Non-pigmented ciliary epithelial cell (primary cell): ENCODE results near the gene CD247.

ENCODE experiments used
- DNase-seq: peaks from one replicate; pipeline ENCODE4 v3.0.0-alpha.2; 2010; ENCODE audit warnings: low read depth

Gene CD247

DNA sequence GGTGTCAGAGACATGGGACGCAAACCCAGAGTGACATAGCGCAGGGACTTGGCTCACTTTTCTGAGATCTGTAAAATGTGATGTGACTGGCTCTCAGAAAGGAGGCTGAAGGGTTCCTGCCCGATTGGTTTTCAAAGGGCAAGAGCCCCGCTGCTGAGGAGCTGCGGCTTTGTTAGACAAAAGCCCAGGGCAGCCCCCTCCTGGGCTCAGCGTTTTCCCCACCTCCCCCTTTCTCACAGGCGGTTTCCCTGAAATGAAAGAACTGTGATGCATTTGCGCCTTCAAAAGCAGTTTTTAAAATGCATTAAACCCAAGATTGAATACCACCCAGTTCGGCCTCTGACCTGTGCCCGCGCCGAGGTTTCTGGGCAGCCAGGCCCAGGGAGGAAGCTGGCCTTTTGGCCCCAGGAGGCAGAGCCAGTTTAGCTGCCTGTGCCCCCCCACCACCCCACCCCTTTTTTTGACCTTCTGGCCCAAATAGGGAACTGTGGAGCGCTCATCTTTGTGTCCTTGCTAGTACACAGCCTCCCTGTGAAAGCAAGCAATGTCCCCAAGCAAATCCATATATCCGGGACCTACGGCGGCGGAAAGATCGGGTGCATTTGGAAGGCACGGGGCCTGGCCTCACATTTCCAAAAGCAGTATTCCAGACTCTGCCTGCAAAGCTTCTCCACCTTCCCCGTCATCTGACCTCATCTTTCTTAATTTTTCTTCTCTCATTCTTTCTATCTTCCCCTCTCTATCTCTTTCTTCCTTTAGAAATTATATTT lies 28.6 kb downstream of the CD247 start:
- no peak for DNase-seq

DNA sequence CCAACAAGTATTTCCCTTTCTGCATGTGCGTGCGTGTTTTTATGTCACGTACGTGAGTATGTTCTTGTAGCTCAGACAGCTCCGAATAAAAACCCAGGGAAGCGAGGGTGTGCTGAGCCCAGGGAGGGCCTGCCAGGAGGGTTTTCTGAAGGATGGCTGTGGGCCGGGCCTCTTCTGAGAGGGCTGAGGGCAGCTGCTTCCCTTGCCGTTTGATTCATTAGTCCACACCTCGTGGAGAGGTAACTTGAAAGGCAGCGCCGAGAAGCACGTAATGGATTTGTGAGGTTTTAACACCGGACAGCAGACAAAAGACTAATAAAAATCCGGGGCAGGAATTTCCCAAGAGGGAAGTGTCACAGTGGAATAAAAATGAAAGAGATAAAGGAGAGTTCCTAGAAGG lies 29.5 kb downstream of the CD247 start:
- DNase-seq: no peak

- no peak for DNase-seq
Observed at GRCh38 chr1:167487614-167488013, 30.7 kb downstream of the CD247 start.

- no peak for DNase-seq
Observed at GRCh38 chr1:167486090-167486824, 32.1 kb downstream of the CD247 start.

DNA sequence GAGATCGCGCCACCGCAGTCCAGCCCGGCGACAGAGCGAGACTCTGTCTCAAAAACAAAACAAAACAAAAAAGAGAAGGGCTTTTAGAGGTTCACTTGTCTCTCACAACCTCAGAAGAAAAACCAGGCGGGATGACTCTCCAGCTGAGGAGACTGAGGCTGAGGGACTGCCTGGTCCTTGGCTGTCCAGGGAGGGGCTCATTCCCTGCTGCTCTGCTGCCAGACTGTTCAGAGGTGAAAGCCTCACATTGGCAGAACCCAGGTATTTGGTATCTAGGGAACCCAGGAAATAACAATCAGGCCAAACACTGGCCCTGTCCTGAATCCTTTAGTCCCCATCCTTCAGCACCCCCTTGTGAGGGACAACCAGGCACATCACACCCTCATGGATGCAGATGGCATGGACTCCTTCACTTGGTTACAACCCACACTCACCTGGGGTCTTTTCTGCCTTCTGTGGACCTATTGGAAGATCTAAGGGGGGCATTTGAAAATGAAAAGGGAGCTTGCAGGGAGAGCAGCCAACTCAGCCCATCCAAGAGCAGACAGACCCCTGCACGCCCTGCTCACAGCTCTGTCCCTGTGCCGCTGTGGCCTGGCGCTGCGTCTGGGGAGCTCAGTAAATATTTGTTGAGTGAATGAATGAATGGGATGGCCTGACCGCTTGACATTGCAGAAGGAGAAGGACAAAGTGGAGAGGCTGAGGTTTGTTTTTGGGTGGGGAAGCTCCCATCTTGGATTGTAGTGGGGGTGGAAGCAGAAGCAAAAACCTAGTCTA lies 33.4 kb downstream of the CD247 start:
- no peak for DNase-seq

GRCh38 chr1:167483790-167484189 lies 34.5 kb downstream of the CD247 start:
- no peak for DNase-seq

DNA sequence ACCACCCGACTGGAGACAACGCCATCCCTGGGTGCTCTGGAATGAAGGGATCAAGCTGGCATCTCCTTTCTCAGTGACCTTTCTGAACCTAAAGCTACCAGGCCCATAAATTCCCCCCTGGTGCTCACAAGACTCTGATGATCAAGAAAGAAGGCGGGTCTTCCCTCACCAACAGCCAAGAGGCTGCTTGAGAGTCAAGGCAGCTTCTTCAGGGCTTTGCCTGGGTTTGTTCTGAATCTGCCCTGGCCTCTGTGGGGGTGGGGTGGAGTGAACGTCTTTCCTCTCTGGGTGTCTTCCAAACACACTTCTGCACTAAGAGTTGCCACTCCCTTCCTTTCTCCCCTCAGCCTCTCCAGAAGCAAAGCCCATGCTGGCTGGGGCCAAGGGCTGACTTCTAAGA lies 36.1 kb downstream of the CD247 start:
- DNase-seq: no peak

DNA sequence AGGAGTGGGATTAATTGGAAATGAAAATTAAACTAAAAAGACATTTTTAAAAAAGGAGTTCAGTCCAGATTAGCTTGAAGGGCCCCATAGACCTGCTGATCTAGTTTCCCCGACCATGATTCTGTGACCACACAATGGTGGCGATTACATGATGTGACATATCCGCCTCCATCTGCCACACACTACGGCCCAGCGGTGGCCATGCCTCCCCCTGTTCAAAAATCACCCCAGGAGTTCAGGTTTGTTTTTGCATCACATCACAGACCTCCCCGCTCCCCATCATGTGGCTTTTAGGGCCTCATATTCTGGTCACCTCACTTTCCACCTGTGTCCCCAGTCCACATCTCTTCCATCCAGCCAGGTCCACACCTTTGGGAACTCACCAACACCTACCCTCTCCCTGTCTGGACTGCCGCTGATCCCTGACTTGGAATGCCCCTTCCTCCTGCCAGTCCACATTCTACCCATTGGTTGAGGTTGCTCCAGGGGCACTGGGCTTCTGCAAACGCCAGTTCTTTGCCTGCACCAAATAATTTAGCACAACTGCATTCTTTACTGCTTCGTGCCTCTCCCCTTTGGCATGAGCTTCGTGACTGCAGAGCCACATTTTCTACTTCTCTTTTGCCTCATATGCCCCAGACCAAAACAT lies 38.9 kb downstream of the CD247 start:
- DNase-seq: no peak

- no peak for DNase-seq
Observed at GRCh38 chr1:167477986-167478385, 40.3 kb downstream of the CD247 start.

- no peak for DNase-seq
Observed at GRCh38 chr1:167476061-167476460, 42.3 kb downstream of the CD247 start.

DNA sequence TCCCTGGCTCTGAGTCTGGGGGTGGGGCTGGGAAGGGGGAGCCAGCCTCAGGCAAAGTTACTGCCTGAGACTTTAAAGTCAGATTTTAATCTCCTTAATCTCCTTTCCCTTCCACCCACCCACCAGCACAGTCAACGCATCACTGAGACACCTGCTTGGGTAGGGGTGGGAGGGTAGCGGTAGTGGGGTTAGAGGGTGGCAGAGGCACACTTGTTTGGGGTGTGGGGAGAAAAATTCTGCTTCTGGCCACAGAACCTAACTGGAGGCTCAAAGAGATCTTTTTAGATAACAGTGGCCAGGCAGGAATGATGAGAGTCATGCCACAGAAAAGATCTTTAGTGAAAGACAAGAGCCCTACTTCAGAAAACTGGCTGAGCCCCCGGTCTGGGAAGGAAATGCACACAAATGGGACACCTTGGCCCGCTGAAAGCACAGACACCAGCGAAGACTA lies 44.1 kb downstream of the CD247 start:
- DNase-seq: no peak

GRCh38 chr1:167473761-167474160 lies 44.6 kb downstream of the CD247 start:
- no peak for DNase-seq

DNA sequence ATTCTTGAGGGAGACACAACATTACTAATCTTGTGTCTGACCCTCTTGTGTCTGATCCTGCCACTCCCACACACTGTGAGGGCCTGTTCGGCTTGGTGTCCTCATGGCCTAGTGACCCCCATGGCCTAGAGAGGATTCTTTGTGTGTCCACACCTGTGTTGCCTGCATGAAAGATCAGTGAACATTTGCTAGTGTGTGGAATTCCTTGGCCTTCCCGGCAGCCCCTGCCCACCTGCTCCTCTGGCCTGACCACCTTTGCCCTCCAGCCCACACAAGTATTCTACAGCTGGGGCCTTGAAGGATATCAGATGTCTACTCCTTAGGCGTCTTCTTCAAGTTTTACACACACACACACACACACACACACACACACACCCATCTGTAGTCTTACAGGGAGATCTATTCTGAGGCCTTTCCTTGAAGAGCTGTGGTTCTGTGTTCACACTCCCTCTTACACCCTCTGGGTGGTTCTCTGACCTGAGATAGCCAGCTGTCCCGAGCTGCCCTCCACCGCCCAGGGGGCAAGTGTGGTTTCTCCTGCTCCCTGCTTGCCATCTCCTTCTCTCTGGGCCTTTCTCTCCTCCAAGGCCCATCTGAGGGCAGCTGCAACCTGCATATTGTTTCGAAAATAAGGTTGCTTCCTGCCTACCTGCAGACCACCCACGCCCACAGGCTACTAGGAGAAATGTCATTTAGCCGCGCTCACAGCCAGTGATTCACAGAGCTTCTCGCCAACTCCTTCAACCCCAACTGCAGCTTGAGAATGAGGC lies 45.4 kb downstream of the CD247 start:
- DNase-seq: no peak

DNA sequence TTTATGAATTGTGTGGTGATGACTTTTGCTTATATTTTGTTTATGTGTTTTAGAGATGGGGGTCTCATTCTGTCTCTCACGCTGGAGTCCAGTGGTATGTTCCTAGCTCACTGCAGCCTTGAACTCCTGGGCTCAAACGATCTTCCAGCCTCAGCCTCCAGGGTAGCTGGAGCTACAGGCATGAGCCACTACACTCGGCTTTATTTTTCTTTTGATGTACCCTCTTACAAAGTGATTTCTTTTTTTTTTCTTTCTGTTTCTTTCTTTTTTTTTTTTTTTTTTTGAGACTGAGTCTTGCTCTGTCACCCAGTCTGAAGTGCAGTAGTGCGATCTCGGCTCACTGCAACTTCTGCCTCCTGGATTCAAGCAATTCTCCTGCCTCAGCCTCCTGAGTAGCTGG lies 46.8 kb downstream of the CD247 start:
- DNase-seq: no peak

DNA sequence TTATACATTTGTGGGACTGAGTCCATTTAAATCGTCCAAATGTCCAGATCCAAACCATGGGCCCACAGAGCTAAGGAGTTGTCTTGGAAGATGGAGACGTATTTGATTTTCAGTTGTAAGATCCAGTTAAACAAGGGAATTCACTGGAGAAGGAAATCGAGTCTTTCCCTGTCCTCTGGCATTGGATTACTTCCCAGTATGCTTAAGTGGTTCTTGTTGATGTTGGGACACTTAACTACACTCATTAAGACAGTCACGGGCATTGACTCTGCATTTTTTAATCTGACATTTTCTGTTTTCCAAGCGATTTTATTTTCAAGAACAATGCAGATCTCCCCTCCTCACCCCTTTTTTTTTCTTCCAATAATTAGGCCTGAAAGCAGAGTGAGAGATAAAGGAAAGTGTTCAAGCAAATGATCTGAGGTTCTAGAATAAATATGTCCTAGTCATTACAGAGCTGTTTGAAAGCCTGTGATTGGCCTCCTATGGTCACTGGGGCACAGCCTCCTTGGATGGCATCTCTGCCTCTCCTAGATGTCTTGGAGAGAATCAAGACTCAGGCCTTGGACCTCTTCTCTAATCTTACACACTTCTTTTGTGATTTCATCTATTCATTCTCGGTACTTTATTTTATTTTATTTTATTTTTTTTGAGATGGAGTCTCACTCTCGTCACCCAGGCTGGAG lies 48.9 kb downstream of the CD247 start:
- no peak for DNase-seq

DNA sequence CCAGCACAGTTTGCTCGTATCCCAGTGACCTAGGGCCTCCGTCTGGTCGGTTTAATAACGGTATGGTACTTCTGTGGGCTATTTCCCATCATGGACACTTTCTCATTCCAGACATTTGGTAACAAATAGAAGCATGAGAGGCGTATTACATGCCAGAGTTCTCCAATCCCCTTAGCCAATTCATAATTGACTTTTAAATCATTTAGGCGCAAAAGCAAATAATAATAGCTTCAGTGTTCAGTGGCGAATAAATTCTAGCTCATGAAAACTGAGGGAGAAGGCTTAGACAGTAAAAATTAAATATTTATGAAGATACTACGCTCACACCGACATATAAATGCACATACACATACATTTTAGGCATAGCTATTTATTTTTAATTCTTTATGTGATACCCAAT lies 50.6 kb downstream of the CD247 start:
- DNase-seq: no peak

- DNase-seq: peak; percentile 3
Observed at GRCh38 chr1:167467126-167467710, 51.1 kb downstream of the CD247 start.

DNA sequence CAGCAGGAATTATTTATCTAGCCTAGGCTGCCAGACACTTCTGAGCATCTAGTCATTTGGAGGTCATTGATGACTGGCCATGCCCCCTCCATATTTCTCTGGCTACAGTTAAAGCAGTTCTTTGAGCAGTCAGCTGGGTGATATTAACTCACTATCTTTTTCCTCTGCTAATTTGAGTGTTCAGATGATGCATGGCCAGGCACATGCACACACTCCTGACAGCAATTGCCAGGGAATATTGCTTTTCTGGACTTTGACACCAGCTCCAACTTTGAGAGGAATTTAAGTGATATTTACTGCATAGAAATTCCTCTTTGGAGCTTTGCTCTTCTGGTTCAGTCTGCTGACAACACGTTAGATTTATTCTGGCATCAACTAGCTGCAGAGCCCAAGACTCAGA lies 52.6 kb downstream of the CD247 start:
- no peak for DNase-seq

GRCh38 chr1:167465018-167465417 lies 53.3 kb downstream of the CD247 start:
- DNase-seq: no peak

- no peak for DNase-seq
Observed at GRCh38 chr1:167463875-167464575, 54.3 kb downstream of the CD247 start.
